ENCODE results near the gene BIRC5.

Gene BIRC5

DNA sequence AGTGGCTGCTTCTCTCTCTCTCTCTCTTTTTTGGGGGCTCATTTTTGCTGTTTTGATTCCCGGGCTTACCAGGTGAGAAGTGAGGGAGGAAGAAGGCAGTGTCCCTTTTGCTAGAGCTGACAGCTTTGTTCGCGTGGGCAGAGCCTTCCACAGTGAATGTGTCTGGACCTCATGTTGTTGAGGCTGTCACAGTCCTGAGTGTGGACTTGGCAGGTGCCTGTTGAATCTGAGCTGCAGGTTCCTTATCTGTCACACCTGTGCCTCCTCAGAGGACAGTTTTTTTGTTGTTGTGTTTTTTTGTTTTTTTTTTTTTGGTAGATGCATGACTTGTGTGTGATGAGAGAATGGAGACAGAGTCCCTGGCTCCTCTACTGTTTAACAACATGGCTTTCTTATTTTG is 9.7 kb downstream of the BIRC5 start:
- DNase-seq (ENCODE audit: insufficient read length, low spot score): no peak
- FAIRE-seq: no peak

DNA sequence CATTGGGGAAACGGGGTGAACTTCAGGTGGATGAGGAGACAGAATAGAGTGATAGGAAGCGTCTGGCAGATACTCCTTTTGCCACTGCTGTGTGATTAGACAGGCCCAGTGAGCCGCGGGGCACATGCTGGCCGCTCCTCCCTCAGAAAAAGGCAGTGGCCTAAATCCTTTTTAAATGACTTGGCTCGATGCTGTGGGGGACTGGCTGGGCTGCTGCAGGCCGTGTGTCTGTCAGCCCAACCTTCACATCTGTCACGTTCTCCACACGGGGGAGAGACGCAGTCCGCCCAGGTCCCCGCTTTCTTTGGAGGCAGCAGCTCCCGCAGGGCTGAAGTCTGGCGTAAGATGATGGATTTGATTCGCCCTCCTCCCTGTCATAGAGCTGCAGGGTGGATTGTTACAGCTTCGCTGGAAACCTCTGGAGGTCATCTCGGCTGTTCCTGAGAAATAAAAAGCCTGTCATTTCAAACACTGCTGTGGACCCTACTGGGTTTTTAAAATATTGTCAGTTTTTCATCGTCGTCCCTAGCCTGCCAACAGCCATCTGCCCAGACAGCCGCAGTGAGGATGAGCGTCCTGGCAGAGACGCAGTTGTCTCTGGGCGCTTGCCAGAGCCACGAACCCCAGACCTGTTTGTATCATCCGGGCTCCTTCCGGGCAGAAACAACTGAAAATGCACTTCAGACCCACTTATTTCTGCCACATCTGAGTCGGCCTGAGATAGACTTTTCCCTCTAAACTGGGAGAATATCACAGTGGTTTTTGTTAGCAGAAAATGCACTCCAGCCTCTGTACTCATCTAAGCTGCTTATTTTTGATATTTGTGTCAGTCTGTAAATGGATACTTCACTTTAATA is 10.4 kb downstream of the BIRC5 start:
- TF ChIP-seq TAF1 (IDR thresholded peaks at IDR 0.05; ENCODE audit: low read depth, low read length) (no peak), PAX5 (IDR thresholded peaks at IDR 0.05; ENCODE audit: insufficient read depth, low read length, severe bottlenecking) (no peak), POLR2A (IDR thresholded peaks at IDR 0.05; ENCODE audit: low read depth, low read length) (no peak), POU2F2 (IDR thresholded peaks at IDR 0.05; ENCODE audit: low read depth, low read length) (no peak), SPI1 (IDR thresholded peaks at IDR 0.05; ENCODE audit: low read depth, low read length) (no peak), POLR2AphosphoS5 (IDR thresholded peaks at IDR 0.05; ENCODE audit: low read depth, low read length) (no peak)
- DNase-seq (ENCODE audit: insufficient read length, low spot score) (no peak), FAIRE-seq (no peak)

More for the DNA sequence above, 9.7 kb downstream of the BIRC5 start:
- TF ChIP-seq POU2F2 (IDR thresholded peaks at IDR 0.05; ENCODE audit: low read depth, low read length) (no peak), PAX5 (IDR thresholded peaks at IDR 0.05; ENCODE audit: insufficient read depth, low read length, severe bottlenecking) (no peak), POLR2A (IDR thresholded peaks at IDR 0.05; ENCODE audit: low read depth, low read length) (no peak), TAF1 (IDR thresholded peaks at IDR 0.05; ENCODE audit: low read depth, low read length) (no peak), SPI1 (IDR thresholded peaks at IDR 0.05; ENCODE audit: low read depth, low read length) (no peak), POLR2AphosphoS5 (IDR thresholded peaks at IDR 0.05; ENCODE audit: low read depth, low read length) (no peak)

DNA sequence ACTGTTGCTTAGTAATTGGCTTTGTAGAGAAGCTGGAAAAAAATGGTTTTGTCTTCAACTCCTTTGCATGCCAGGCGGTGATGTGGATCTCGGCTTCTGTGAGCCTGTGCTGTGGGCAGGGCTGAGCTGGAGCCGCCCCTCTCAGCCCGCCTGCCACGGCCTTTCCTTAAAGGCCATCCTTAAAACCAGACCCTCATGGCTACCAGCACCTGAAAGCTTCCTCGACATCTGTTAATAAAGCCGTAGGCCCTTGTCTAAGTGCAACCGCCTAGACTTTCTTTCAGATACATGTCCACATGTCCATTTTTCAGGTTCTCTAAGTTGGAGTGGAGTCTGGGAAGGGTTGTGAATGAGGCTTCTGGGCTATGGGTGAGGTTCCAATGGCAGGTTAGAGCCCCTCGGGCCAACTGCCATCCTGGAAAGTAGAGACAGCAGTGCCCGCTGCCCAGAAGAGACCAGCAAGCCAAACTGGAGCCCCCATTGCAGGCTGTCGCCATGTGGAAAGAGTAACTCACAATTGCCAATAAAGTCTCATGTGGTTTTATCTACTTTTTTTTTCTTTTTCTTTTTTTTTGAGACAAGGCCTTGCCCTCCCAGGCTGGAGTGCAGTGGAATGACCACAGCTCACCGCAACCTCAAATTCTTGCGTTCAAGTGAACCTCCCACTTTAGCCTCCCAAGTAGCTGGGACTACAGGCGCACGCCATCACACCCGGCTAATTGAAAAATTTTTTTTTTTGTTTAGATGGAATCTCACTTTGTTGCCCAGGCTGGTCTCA is 11.2 kb downstream of the BIRC5 start:
- FAIRE-seq (no peak), DNase-seq (ENCODE audit: insufficient read length, low spot score) (no peak)
- TF ChIP-seq POLR2AphosphoS5 (IDR thresholded peaks at IDR 0.05; ENCODE audit: low read depth, low read length): no peak
- TF ChIP-seq POU2F2 (IDR thresholded peaks at IDR 0.05; ENCODE audit: low read depth, low read length): no peak
- no peak for TF ChIP-seq SPI1 (IDR thresholded peaks at IDR 0.05; ENCODE audit: low read depth, low read length)
- no peak for TF ChIP-seq PAX5 (IDR thresholded peaks at IDR 0.05; ENCODE audit: insufficient read depth, low read length, severe bottlenecking)
- no peak for TF ChIP-seq TAF1 (IDR thresholded peaks at IDR 0.05; ENCODE audit: low read depth, low read length)
- no peak for TF ChIP-seq POLR2A (IDR thresholded peaks at IDR 0.05; ENCODE audit: low read depth, low read length)

GRCh38 chr17:78226055-78226758 is 12.2 kb downstream of the BIRC5 start:
- no peak for FAIRE-seq
- no peak for TF ChIP-seq SPI1 (IDR thresholded peaks at IDR 0.05; ENCODE audit: low read depth, low read length)
- TF ChIP-seq POLR2AphosphoS5 (IDR thresholded peaks at IDR 0.05; ENCODE audit: low read depth, low read length): no peak
- TF ChIP-seq POU2F2 (IDR thresholded peaks at IDR 0.05; ENCODE audit: low read depth, low read length): no peak
- no peak for TF ChIP-seq POLR2A (IDR thresholded peaks at IDR 0.05; ENCODE audit: low read depth, low read length)
- TF ChIP-seq PAX5 (IDR thresholded peaks at IDR 0.05; ENCODE audit: insufficient read depth, low read length, severe bottlenecking): no peak
- no peak for DNase-seq (ENCODE audit: insufficient read length, low spot score)

DNA sequence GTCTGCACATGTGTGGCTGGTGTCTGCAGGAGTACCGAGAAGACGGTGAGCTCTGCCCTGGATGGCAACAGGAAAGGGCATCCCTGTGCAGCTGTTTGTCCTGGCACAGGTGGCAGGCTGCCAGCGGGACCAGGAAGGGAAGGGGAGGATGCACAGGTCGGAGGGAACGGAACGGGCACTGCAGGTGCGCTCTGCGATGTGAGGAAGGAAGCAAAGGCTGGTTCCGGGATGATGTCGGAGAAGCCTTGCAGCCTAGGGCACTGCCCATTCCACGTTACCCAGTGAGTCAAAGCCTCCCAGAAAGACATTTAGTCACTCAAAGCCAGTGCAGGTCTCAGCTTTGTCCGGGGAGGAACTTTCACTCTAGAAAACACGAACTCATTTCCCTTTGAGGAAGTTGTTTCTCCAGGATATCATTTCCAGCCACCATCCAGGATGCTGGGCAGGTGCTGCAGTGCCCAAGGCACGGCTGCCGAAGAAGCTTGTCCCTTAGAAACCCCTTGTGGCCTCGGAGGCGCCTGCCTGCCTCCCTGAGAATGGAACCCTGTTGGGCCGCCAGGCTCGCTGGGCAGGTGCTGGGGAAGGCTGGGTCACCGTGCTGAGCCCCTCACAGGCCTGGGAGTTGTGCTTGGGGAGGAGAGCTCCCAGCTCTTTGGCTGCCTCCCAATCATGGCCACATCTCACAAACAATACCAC is 12.9 kb downstream of the BIRC5 start:
- FAIRE-seq (peak; percentile 50), DNase-seq (ENCODE audit: insufficient read length, low spot score) (no peak)

GRCh38 chr17:78227455-78227916 is 13.4 kb downstream of the BIRC5 start:
- TF ChIP-seq POLR2A (IDR thresholded peaks at IDR 0.05; ENCODE audit: low read depth, low read length) (no peak), PAX5 (IDR thresholded peaks at IDR 0.05; ENCODE audit: insufficient read depth, low read length, severe bottlenecking) (no peak)
- FAIRE-seq (no peak), DNase-seq (ENCODE audit: insufficient read length, low spot score) (no peak)

More for the DNA sequence above, 12.9 kb downstream of the BIRC5 start:
- no peak for TF ChIP-seq PAX5 (IDR thresholded peaks at IDR 0.05; ENCODE audit: insufficient read depth, low read length, severe bottlenecking)
- no peak for TF ChIP-seq SPI1 (IDR thresholded peaks at IDR 0.05; ENCODE audit: low read depth, low read length)
- no peak for TF ChIP-seq TAF1 (IDR thresholded peaks at IDR 0.05; ENCODE audit: low read depth, low read length)
- TF ChIP-seq POLR2AphosphoS5 (IDR thresholded peaks at IDR 0.05; ENCODE audit: low read depth, low read length): no peak
- no peak for TF ChIP-seq POLR2A (IDR thresholded peaks at IDR 0.05; ENCODE audit: low read depth, low read length)
- no peak for TF ChIP-seq POU2F2 (IDR thresholded peaks at IDR 0.05; ENCODE audit: low read depth, low read length)

GRCh38 chr17:78228176-78228575 is 14.1 kb downstream of the BIRC5 start:
- TF ChIP-seq POLR2AphosphoS5 (IDR thresholded peaks at IDR 0.05; ENCODE audit: low read depth, low read length) (no peak), POLR2A (IDR thresholded peaks at IDR 0.05; ENCODE audit: low read depth, low read length) (no peak), SPI1 (IDR thresholded peaks at IDR 0.05; ENCODE audit: low read depth, low read length) (no peak), PAX5 (IDR thresholded peaks at IDR 0.05; ENCODE audit: insufficient read depth, low read length, severe bottlenecking) (no peak), POU2F2 (IDR thresholded peaks at IDR 0.05; ENCODE audit: low read depth, low read length) (no peak), TAF1 (IDR thresholded peaks at IDR 0.05; ENCODE audit: low read depth, low read length) (no peak)
- no peak for FAIRE-seq
- DNase-seq (ENCODE audit: insufficient read length, low spot score): no peak

DNA sequence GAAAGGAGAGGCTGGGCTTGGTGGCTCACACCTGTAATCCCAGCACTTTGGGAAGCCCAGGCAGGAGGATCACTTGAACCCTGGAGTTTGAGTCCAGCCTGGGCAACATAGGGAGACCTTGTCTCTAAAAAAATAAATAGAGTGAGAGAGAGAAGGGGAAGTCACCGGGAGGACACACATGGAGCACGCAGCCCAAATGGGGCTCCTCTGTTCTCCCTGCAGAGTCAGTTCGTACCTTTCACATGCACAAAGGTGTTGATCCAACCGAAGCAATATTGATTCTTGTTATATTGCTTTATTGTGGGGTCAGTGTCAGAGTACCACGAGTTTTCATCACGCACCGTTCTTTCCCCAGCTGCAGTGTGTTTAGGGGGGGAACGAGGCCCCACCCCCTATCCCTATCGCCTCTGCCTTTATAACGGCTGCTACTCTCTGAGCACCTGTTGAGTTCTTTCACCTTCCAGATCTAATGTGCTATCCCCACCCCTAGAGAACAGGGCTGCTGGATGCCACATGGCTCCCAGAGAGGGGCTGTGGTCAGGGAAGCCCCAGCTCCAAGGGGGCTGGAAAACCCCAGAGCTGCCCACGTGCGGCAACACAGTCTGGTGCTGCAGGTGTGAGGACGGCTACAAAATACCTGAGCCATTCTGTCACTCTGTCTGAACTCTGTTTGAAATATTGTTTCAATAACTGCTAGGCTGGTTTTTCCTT is 16.4 kb downstream of the BIRC5 start:
- FAIRE-seq (peak; percentile 38), DNase-seq (ENCODE audit: insufficient read length, low spot score) (no peak)
- no peak for TF ChIP-seq POLR2AphosphoS5 (IDR thresholded peaks at IDR 0.05; ENCODE audit: low read depth, low read length)
